RPMI7951 (cell line): ENCODE measurements around the gene PTPRN2. TPM values are rescaled to one million over a fixed set of nuclear protein-coding genes. Genes with fewer than 3 reads are reported as not detected.
"Not testable (repeated sequence)": the region's sequence is repeated elsewhere in the genome, so short reads cannot be mapped to it uniquely, and the experiment has no call there.

Source experiments
- DNase-seq: peaks from one replicate; pipeline ENCODE4 v3.0.0-alpha.2; 2012; ENCODE audit warnings: low read depth
- total RNA-seq: library from RNA; depleted of rRNA; stranded (reverse); fragments of >200 nt; shearing (Covaris generic); gene quantifications from 2 replicates; pipeline ENCODE4 v1.2.3, GENCODE V29; 2014

Gene PTPRN2
- total RNA-seq, 1 experiment from 2014 or later = 9.0 TPM

- DNase-seq = no peak
Observed at GRCh38 chr7:158550886-158551452, 36.7 kb downstream of the PTPRN2 start.

DNA sequence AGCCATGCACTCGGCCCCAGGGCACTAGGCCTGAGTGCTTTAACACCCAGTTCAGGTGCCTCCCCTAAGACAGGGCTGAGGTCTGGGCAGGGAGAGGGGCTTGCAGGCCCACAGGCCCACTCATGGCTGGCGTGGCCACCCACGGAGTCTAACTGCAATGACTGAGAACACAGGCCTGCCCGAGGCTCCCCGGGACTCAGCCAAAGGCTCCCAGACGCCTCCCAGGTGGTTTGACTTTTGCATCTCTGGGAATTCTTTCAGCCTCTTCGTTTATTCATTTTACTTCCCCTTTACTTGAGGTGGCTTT lies 37.3 kb downstream of the PTPRN2 start:
- no peak for DNase-seq

DNA sequence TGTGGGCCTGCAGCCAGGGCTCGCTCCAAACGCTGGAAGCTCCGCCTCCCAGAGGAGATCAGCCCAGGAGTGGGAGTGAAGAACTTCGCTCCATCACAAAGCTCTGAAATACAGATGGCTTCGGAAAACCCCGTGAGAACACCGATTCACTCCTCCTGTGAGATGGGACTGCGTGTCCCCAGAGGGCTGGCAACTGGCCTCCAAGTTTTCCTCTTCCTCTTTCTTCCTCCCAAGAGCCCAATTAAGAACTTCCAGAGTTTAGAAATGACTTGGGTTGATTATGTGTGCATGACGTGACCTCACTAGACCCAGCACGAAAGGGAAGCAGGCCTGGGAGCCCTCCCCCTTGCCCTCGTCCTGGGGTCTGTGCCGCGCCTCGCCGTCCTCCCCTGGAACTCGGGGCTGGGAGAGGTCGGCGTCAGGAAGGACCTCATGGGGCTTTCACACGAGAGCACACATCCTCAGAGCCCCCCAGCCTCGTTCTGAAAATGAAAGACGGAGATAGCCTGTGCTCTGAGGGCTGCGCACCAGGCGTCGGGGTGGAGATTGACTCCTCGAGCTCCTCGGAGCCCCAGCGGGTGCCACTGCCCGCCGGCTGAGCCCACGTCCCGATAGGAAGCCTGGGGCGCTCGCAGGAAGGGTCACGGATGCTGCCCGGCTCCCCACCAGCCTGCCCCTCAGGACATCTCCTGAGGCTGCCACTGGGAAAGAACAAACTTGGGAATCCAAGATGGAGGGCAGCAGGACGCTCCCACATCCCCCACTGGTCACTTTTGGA lies 37.8 kb downstream of the PTPRN2 start:
- peak; percentile 11 for DNase-seq

GRCh38 chr7:158549176-158549615 lies 38.4 kb downstream of the PTPRN2 start:
- DNase-seq = no peak

DNA sequence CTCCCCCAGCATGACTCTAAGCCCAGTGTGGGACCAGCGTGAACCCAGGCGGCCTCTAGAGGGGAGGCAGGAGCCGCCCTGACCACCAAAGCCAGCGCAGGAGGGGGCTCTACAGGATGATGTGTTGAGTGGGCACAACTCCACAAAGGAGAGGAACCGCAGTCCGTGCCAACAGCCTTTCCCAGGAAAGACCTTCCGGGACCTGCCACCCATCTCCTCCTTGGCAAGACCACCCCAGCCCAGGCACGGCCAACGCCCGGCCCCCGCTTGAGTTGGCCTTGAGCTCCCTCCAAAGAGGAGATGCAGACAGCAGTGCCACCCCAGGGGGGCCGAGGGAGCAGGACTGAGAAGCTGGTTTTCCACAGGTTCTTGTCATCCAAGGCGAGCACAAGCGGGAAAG lies 38.9 kb downstream of the PTPRN2 start:
- no peak for DNase-seq

- no peak for DNase-seq
Observed at GRCh38 chr7:158547817-158548216, 39.8 kb downstream of the PTPRN2 start.

GRCh38 chr7:158546626-158547025 lies 41.0 kb downstream of the PTPRN2 start:
- DNase-seq = no peak

- DNase-seq = no peak
Observed at GRCh38 chr7:158546214-158546613, 41.4 kb downstream of the PTPRN2 start.

DNA sequence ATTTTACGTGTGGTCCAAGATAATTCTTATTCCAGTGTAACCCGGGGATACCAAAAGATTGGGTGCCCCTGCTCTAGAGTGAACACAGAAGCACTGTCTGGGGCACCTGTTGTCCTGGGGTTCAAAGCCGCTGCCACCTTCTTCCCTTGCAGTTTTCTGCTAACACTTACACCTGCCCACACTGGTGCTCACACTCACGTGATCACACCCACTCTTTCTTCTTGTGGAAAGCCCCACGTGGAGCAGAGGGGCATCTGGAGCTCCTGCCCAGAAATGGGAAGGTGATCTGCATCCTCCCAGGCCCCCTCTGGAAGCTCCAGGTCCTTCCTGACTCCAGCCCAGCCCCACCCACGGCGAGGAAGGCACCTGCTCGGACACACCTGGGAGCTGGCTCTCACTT lies 42.9 kb downstream of the PTPRN2 start:
- DNase-seq = no peak

GRCh38 chr7:158543840-158544239 lies 43.8 kb downstream of the PTPRN2 start:
- DNase-seq = no peak

- DNase-seq = no peak
Observed at GRCh38 chr7:158542651-158543566, 44.7 kb downstream of the PTPRN2 start.

GRCh38 chr7:158541346-158542010 lies 46.1 kb downstream of the PTPRN2 start:
- DNase-seq = no peak

GRCh38 chr7:158539711-158540146 lies 47.9 kb downstream of the PTPRN2 start:
- DNase-seq = no peak

- no peak for DNase-seq
Observed at GRCh38 chr7:158538156-158538946, 49.3 kb downstream of the PTPRN2 start.

DNA sequence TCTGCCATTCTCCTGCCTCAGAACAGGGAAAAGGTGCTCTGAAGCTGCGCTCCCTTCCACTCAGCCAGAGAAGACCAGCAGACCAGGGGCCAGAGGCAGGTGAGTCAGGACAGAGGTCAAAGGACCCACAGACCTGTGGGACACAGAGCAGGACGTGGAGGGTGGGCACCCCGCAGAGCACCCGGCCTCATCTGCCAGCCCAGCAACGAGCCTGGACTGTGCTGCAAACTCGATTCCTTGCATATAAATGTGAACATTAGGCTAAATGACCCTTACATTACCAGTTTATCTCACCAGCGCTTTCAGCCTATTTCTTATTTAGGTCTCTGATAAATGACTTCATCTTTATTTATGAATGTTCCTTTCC lies 50.1 kb downstream of the PTPRN2 start:
- DNase-seq = no peak

DNA sequence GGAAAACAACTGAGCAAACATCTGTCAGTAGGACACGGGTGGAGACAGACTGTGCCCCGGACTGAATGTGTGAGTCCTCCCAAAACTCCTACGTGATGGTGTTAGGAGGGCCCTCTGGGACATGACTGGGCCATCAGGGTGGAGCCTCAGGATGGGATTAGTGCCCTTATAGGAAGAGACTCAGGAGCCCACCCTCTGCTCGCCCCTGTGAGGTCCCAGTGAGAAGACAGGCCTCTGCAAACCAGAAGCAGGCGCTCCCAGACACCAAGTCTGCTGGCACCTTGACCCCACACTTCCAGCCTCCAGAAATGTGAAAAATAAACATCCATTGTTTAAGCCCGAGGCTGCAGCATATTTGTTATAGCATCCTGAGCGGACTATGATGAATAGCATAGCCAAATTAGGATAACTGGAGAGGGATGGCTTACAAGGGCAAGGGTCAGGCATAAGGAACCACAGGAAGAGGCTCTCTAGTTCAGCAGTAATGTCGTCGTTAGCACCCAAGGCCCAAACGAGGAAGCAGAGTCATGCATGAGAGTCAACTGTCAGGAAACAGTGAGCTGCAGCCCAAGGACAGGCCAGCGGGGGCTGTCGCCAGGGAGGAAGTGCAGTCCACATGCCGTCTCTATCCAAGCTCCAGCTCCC lies 50.6 kb downstream of the PTPRN2 start:
- no peak for DNase-seq

GRCh38 chr7:158535079-158535478 lies 52.5 kb downstream of the PTPRN2 start:
- no peak for DNase-seq

- no peak for DNase-seq
Observed at GRCh38 chr7:158534598-158534997, 53.0 kb downstream of the PTPRN2 start.

GRCh38 chr7:158534134-158534515 lies 53.5 kb downstream of the PTPRN2 start:
- DNase-seq = not testable (repeated sequence)

DNA sequence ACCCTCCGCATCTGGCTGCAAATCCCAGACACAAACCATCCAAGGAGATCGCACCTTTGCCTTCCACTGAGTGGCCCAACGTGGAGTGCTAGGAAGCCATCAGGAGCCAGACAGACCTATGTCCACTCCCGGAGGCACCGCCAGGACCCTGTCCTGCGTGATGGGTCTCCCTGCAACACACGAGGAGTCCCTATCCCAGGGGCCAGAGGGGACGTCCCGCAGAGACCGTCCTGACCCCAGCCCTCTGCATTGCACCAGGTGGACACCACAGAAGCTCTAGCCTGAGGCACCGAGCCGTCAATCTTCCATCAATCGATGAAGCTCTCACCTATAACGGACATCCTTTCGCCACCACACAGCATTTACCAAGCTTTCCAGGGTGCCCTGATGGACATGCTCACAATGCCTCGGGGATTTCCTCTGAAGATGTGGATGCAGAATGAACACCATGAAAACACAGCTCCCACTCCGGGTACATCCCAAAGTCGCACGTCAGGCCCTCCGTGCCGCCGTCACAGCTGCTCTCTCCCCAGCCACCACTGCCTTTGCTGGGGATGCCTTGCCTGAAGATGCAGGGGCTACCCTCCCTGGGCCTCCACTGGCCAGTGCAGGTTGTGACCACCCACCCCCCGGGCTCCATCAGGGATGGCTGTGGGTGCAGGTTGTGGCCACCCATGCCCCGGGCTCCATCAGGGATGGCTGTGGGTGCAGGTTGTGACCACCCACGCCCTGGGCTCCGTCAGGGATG lies 54.1 kb downstream of the PTPRN2 start:
- no peak for DNase-seq
